Inflammatory macrophage (primary cell): ENCODE measurements around the gene RRM2.
"Not testable (repeated sequence)": the region's sequence is repeated elsewhere in the genome, so short reads cannot be mapped to it uniquely, and the experiment has no call there.

Experiments
- DNase-seq, 2 donors: peaks; one replicate each; pipeline ENCODE4 v3.0.0-alpha.2; 2020 to 2022

RRM2 gene

DNA sequence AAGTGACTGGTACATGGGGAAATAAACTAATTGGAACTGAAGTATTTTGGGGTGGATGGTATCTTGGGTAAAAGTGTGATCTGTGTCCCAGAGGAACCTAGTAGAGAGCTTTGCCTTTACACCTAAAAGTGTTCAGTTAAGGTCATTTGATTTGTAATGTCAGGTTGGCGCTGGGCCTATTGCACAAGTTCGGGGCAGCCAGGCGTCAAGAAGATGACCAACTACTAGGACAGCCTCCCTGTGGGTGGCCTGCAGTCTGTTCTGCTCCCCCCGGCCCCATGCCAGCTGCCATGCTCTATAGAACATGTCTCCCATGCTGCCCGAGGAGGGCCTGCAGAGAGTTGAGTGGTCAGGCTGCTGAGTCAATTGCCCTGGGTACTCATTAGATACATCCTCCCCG lies 10.1 kb downstream of the RRM2 start:
- no peak for DNase-seq

DNA sequence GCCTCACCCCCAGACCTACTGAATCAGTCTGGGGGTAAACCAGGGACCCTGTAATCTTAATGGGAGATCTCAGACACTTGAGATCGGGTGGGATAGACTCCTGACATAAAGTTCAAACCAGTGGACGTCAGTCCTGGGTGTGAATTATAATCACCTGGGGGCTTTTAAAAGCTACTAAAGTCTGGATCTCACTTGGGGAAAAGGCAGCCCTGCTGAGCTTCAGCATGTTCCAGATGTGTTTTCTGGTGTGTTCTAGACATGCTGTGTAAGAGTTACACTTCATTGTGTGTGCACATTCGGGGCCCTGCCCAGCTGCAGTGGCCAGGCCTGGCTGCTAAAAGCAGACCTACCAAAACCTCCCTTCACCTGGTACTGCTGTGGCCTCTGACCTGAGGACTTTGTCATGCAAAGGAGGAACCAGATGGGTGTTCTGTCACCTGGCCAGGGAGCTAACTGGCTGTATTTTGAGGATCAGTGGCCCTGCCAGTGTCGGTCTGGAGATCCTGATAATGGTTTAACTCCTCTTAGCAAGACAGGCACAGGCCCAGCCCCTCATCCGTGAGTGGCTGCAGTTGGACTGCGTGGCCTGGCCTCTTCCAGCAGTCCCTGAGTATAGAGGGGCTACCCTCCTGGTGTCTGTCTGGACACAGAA lies 10.6 kb downstream of the RRM2 start:
- DNase-seq, result no peak

DNA sequence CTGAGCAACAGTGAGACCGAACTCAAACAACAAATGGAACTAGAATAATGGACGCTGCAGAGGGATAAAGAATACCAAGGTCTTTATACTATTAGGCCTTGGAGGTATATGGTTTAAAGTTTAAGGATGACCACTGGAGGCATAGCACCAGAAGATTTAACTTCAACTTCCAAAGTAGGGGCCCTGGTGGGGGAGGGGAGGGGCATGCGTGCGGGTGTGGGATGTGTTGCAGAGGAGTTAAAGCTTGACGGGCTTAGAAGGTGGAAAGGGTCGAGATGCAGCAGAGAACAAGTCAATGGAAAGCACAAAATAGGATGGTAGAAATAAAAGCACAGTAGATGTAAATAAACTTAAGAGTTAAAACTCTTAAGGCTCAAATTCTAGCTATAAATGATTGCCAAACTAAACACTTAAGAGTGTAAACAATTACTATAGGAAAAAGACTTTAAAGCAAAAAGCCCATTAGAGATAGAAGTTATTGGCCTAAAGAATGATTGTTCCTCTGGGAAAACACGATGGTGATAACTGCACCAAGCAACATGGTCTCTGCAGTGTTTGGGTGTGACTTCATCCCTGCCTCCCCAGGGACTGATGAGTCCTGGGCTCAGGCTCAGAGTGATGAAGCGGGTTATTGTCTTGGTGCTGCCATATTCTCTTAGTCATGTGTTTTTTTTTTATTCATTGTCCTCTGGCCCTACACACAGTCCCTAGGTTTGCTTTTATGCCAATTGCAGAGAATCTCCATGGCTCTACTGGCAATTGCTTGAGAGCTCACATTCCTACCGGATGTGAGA lies 13.0 kb downstream of the RRM2 start:
- DNase-seq, result peak in 1 of 2 donors; percentile 3

DNA sequence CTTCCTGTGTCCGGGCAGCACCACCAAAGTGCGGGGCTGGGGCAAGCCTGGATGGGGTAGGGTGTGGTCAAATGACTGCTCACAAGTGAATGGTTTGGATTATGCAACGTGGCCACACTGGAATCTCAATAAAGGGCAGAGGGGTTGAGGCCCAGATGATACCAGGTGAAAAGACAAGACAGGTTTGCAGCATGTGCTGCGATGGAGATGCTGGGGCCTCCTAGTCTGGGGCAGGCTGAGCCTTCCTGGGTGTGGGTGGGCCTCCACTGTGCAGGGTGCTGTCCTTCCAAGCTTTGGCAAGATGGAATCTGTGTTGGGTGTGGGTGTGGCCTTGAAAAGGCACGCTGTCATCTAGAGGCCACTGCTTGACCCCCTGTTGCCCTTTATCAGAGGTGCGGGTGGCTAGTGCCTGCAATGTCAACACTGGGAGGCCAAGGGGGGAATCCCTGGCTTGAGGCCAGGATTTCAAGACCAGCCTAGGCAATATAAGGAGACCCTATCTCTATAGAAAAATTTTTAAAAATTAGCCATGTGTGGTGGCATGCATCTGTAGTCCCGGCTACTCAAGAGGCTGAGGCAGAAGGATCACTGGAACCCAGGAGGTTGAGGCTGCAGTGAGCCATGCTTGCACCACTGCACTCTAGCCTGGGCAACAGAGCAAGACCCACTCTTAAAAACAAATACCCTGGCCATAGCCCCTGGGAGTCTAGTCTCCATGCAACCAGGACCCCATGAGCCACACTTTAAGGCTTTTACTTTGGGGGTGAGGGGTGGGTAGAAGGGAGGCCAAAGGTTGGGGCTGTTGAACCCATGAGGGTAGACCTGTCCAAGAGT lies 13.8 kb downstream of the RRM2 start:
- no peak for DNase-seq

DNA sequence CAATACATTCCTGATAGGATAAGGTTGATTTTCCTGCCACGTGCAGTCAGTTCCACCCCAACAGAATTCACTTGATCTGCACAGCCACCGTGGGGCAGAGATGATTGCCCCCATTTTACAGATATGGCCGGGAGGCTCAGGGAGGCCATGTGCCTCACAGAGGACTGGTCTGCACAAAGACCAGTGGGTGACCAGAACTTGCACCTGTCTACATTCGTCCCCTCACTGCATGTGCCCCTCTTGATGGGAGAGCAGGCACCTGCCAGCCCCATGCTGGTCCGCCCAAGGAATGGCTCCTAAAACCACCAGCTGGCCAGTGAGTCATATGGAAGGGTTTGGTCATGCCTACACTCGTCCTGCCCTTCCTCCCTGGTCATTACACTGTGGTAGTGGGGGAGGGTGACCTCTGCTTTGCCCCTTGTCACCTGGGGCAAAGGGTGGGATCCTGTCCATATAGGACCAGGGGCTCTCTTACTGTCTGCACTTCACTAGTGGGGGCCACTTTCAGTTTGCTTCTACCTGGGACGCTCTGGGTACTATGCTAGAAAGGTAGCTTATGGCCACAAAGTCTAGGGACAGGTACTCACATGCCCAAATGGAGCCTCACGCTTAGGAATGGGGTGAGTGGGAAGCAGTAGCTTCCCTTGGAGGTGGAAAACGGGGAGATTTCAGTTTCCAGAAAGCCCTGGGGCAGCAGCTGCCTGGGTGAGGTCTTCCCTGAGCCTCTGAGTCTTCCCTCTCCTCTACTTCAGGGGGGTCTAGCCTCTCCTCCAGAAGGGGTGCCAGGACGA lies 14.7 kb downstream of the RRM2 start:
- DNase-seq, result no peak

DNA sequence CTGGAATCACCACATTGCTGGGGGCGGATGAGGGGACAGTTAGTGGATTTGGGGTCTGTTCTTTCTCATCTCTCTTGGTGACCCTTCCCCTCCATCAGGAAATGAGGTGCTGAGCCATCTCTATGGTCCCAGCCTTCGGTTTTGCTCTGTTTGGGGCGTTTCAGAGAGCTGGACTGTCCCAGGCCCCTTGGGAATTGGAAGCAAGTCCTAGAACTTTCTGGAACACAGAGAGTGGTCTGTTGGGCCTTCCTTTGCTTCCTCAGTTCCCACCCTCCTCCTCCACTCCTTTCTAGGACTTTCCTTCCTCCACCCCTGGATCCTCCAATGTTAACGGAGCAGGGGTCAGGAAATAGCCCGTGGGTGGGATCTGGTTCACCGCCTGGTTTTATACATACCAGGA lies 17.0 kb downstream of the RRM2 start:
- DNase-seq, result no peak

DNA sequence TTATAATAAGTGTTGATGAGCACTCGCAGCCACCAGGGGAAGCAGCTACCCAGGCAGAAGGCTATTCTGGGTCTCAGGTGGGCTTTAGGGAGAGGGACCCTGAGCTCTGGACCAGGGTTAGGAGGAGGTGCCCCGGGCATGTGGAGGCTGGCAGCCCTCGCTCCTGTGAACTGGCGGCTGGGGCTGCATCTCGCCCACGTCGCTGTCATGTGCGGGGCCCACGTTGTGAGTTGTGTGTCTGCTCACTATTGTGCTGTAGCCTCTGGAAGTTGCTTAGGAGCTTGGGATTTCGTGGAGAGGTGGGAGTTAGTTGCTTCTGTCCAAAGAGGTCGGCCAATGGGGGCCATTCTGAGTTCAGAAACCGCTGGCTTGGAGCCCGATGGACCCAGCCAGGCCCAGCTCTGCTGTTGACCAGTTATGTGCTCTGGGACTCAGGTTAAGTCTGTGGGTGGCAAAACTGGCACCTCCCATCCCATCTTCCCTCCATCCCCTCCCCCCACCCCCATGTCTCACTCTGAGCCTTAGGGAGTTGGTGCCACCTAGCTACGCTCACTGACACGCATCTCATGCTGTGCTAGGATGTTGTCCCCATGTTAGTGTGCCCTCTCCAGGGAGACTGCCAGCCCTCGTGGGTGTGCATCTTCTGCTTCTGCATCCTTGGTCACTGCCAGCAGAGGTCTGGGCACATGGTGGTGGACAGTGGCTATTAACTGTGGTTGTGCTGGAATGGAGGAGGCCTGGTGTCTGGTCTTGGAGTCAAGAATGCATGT lies 18.5 kb downstream of the RRM2 start:
- no peak for DNase-seq

DNA sequence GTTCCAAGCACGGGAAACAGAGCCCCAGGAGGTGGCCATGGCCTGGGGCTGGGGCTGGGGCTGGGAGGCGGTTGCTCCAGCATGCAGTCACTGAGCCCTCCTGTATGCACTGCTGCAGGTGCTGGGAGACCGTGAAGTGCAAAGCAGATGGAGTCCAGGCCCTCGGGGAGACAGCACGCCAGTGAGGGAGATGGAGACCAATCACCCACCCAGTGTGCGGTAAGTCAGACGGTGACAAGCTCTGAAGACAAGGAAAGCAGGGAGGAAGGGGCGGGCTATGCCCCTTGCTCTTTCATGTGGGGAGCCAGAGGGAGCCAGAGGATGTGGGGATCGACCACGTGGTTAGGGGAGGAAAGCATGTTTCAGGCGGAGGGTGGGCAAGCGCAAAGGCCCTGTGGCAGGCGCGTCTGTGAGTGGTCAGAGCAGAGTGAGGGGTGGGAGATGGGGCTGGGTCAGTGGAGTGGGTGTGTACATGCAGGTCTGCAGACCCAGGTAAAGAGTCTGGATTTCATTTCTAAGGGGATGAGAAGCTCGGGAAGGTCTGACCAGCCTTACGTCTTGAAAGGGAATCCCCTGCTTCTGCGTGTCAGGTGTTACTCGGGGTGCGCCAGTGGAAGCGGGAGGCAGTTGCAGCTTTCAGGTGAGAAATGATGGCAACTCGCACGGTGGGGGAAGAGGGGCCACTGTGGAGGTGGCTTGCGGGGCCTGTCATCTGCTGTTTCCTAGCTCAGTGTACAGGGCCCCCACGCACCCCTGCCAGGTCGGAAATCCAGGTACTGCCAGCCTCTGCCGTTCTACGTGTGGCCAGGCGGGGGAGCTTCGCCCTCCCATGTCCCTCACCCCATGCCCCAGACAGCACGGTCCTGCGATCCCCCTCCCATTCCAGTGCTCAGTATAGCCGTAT lies 19.4 kb downstream of the RRM2 start:
- no peak for DNase-seq

DNA sequence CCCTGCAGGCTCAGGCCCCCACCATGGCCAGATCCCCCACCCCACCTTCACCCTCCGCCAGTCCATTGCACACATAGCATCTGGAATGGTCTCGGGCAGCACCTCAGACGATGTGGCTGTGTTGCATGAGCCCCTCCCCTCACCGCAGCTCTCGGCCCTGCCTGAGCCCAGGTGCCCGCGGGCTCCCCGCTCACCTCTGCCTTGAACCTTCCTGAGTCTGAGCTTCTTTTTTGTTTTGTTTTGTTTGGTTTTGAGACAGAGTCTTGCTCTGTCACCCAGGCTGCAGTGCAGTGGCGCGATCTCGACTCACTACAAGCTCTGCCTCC lies 20.1 kb downstream of the RRM2 start:
- no peak for DNase-seq

DNA sequence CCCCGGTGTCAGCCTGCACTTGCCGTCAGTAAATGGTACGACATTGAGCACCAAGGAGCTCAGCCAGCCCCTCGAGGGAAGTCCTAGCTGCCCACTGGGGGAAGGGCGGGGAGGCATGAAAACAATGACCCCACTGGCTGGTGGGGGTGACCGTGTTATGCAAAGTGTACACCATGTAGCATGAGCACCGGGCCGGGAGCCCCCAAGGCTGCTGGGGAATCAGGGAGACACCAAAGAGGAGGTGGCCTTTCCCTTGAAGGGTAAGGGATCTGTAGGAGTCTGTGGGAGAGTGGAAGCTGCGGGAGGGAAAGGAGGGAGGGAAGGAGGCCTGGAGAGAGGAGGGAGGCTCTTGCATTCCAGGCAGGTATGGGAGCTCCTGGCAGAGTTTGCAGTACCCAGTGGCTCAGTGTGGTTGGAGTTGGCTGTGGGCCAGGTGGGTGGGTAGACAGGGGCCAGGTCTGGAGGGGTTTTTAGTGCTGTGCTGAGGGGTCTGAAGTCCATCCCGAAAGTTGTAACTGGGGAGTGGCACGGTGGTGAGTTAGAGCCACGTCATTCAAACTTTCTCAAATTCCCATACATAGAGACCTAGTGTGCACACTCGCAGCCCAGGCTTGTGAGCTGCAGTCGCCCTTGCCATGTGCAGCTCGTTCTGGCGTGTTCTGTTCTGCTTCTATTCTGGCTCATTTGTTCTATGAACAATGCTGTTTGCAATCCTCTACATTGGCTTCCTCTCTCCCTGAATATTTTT lies 22.4 kb downstream of the RRM2 start:
- DNase-seq, result no peak

DNA sequence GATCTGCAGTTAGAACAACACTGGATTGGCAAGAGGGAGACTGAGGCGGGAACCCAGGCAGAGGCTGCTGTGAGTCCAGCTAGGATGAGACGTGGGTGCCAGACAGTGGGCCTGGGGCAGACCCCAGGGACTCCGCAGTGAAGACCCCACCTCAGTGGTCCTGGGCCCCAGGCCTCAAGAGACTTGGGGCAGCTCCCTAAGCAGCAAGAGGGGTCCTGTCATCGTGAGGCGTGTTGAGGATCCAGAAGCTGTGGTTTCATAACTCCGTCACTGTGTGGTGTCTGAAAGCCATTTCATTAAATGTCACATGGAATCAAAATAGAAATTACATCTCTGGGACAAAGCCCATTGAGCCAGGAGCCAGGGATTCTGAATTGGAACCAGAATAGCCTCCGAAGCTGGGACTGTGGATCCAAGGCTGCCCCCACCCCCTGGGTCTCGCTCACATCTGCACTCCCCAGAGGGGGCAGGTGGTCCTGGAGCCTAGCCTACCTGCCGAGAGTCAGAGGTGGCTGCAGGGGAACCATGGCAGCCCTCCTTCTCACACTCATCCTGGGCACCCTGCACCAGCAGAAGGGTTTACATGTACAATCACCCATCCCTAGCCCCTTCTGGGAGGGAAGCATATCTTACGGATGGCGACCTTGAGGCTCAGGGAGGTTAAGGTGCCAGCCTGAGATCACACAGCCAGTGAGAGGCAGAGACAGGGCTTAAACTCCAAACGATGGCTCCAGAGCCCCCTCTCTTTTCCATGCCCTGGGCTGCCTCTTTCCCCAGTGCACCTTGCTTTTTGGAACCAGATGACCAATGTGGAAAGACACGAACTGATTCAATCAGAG lies 23.2 kb downstream of the RRM2 start:
- no peak for DNase-seq

DNA sequence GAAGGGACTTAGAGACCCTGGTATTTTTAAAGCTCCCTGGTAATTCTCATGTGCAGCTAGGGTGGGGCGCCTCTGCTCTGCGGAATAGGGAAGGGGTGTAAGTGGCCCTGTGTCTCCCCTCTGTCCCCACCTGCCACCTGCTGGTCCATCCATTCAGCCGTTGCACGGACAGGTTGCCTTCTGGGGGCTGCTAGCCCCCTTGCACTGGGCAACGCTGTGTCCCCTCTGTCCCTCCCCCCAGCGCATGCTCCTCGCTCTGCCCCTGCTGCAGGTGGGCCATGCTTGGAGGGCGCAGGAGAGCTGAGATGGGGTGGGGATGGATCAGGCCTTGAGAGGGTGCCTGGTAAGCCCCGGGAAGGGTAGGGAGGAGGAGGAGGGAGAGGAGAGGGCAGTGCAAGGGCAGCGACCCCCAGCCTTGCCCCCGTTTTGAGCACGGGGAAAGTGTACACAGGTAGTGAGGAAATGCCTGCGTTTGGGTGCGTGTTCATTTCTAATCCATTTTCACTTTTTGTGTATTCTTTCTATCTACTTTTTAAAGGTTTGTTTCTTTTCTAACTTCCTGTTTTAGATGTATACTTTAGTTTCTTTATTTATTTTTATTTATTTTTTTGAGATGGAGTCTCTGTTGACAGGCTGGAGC lies 23.9 kb downstream of the RRM2 start:
- DNase-seq, result no peak

DNA sequence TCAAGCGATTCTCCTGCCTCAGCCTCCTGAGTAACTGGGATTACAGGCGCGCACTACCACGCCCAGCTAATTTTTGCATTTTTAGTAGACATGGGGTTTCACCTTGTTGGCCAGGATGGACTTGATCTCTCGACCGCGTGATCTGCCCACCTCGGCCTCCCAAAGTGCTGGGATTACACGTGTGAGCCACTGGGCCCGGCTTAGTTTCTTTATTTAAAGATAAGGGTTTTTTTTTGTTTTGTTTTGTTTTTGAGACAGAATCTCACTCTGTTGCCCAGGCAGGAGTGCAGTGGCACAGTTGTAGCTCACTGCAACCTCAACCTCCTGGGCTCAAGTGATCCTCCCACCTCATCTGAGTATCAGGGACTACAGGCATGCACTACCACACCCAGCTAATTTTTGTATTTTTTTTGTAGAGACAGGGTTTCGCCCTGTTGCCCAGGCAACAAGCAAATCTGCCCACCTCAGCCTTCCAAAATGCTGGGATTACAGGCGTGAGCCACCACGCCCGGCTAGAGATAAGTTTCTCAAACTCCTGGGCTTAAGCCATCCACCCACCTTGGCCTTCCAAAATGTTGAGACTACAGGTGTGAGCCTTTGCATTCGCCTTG lies 24.6 kb downstream of the RRM2 start:
- not testable (repeated sequence) for DNase-seq

DNA sequence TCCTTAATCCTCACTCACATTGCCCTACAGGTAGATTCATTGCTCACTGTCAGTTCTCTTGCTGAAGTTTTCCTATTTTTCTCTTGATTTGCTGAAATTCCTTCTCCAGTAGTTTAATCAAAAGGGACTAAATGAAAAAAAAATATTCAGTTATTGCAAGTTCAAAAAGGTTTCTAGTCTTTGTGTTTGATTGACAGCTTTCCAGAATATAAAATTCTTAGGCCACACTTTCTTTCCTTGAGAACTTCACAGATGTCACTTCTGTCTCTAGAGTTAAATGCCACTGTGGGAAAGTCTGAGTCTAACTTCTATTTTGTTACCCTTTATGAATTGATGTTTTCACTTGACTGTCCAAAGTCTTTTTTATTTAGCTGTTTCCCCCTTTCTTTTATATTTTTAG lies 25.7 kb downstream of the RRM2 start:
- DNase-seq, result no peak

DNA sequence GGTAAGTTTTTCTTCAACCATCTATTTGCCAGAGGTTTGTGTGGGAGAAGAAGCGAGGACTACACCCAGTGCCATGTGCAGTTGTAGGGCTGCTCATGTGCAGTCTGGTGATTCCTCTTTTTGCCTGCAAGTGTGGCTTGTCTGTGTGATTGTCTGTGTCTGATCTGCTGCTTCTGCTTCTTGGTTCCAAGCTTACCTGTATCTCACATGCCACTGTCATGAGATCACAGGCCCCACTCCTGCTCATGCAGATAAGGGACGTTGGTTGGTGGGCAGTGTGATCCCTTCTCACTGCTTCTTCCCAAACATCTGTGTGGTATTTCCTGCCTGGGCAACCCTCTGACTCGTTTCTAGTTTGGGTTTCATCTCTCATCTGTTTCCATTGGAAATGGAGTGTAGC lies 27.1 kb downstream of the RRM2 start:
- DNase-seq, result peak in 1 of 2 donors; percentile 35

DNA sequence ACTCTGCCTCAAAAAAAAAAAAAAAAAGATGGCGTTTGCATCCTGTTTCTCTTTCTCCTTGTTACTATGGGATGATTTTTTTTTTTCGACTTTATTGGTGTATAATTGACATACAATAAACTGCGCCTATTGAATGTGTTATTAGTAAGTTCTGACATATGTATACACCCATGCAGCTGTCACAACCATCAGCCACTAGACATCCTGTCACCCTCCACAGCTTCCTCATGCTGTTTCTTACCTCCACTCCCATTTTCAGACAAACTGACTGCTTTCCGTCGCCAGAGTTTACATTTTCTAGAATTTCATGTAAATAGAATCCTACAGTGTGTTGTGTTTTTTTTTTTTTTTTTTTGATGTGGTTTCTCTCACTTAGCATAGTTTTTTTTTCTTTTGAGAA lies 27.9 kb downstream of the RRM2 start:
- DNase-seq, result no peak

DNA sequence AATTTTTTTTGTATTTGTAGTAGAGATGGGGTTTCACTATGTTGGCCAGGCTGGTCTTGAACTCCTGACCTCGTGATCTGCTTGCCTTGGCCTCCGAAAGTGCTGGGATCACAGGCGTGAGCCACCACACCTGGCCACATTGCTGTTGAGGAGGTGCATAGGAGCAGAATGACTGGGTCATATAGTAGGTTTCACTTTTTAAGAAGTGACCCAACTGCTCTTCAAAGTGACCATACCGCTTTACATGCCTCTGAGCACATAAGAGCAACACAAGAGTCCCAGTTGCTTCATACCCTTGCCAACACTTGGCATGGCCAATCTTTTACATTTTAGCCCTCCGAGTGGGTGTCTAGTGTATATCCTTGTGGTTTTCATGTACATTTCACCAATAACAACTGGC lies 28.9 kb downstream of the RRM2 start:
- DNase-seq, result no peak

DNA sequence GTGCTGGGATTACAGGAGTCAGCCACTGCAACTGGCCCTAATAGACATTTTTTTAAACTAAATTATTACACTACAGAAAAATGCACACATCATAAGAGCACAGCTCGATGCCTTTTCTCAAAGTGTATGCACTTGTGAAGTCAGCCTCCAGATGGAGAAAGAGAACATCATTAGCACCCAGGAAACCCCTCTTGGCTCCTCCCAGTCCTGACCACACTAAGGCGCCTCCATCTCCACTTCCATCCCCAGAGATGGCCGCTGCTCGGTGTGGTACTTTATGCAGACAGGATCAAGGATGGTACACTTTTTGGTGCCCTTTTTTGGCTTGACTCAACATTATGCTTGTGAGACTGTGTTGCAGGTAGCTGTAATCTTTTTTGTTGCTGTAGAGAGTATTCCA lies 34.8 kb downstream of the RRM2 start:
- no peak for DNase-seq
